K562 (cell line): ENCODE data around the gene PIWIL1. TPM values are rescaled to one million over a fixed set of nuclear protein-coding genes. Genes with fewer than 3 reads are reported as not detected.

Source experiments
- ATAC-seq: fragments of 200-7000 bp; cut with Tn5 transposase; 3 replicates; pipeline ENCODE4 v1.9.1; 2020; ENCODE audit warnings: moderate library complexity
- BruUV-seq: library from RNA; stranded (reverse); fragments of 400-500 nt; replicated peaks from 2 replicates; lab custom pipeline; 2021; lab: Mats Ljungman, UMichigan
- CTCF ChIA-PET: fragments of 300-600 bp; formaldehyde crosslinking; extraction: SDS; loops from one replicate; lab custom pipeline; 2021; ENCODE audit warnings: low intra/inter-chr PET ratio; lab: Yijun Ruan, JAX
- POLR2A ChIA-PET: fragments of 300-600, 350-650 bp; sonication (Branson Sonifier 250); formaldehyde crosslinking; extraction: SDS; loops from one replicate; lab custom pipeline; 2021; ENCODE audit warnings: antibody characterized with exemption, inconsistent platforms; lab: Yijun Ruan, JAX
- DNase-seq, 4 experiments: peaks; one replicate each; pipeline versions ENCODE4 v3.0.0 to v3.0.0-alpha.2; 2011 to 2018; ENCODE audit warnings: low spot score in 3 of 4, mixed read lengths in 3 of 4; ENCODE audit errors: extremely low read depth in 1 of 4
- FAIRE-seq: peaks from 2 replicates; lab custom pipeline; 2011; peaks lifted over from hg19 to GRCh38; lab: Jason Lieb, UNC
- H2AFZ ChIP-seq: 2 replicates; pipeline ENCODE4 v1.6.0; 2011; ENCODE audit warnings: low read depth, low read length, control low read depth, inconsistent platforms
- H3K27ac ChIP-seq: fragments of 200-600 bp; 3 replicates; pipeline ENCODE4 v1.8.0; 2011; ENCODE audit warnings: low read depth, mild to moderate bottlenecking, control low read depth, inconsistent platforms, low read length, moderate library complexity, mixed read lengths; ENCODE audit errors: extremely low read depth
- H3K27me3 ChIP-seq, 2 experiments: fragments of 300-600 bp in 1 of 2; 2 replicates in 1 of 2; 3 replicates in 1 of 2; pipeline versions ENCODE4 v1.6.0 to v1.8.0; 2011; ENCODE audit warnings: inconsistent platforms in 2 of 2, low read length in 2 of 2, mild to moderate bottlenecking in 1 of 2, mixed read lengths in 1 of 2, moderate library complexity in 1 of 2; ENCODE audit not compliant: control insufficient read depth in 2 of 2, insufficient read depth in 2 of 2
- H3K36me3 ChIP-seq: fragments of 300-600 bp; 3 replicates; pipeline ENCODE4 v1.8.0; 2011; ENCODE audit warnings: mild to moderate bottlenecking, low read length, inconsistent platforms; ENCODE audit not compliant: control insufficient read depth, insufficient read depth
- H3K4me1 ChIP-seq, 2 experiments: fragments of 200-600 bp in 1 of 2; replicated peaks in 1 of 2; 2 replicates in 1 of 2; 3 replicates in 1 of 2; pipeline versions ENCODE4 v1.5.1 to v1.8.0; 2011; ENCODE audit warnings: inconsistent platforms in 2 of 2, low read length in 2 of 2, mild to moderate bottlenecking in 1 of 2, mixed read lengths in 1 of 2, moderate library complexity in 1 of 2; ENCODE audit not compliant: control insufficient read depth in 2 of 2, insufficient read depth in 2 of 2
- H3K4me2 ChIP-seq: 2 replicates; pipeline ENCODE4 v1.6.1; 2011; ENCODE audit warnings: low read length, control low read depth, inconsistent platforms, mixed read lengths; ENCODE audit not compliant: insufficient read depth
- H3K4me3 ChIP-seq: fragments of 200-600 bp; sonication (generic), shearing (Covaris generic); 2 replicates; pipeline ENCODE4 v1.5.1; 2016; ENCODE audit warnings: control low read depth, inconsistent platforms
- H3K79me2 ChIP-seq: fragments of 200-600 bp; 3 replicates; pipeline ENCODE4 v1.8.0; 2011; ENCODE audit warnings: low read length, inconsistent platforms; ENCODE audit not compliant: control insufficient read depth, insufficient read depth
- H3K9ac ChIP-seq, 2 experiments: 2 replicates each; pipeline versions ENCODE4 v1.6.0 to v1.6.1; 2011; ENCODE audit warnings: low read depth in 2 of 2, low read length in 2 of 2, control low read depth in 1 of 2, inconsistent platforms in 1 of 2, mild to moderate bottlenecking in 1 of 2, mixed read lengths in 1 of 2; ENCODE audit not compliant: insufficient read depth in 1 of 2
- H3K9me1 ChIP-seq: one replicate; pipeline ENCODE4 v1.6.0; 2011; ENCODE audit warnings: inconsistent platforms, mild to moderate bottlenecking, low read length, moderate library complexity; ENCODE audit not compliant: control insufficient read depth, insufficient read depth
- H3K9me3 ChIP-seq: replicated peaks from 2 replicates; pipeline ENCODE4 v1.5.1; 2011; ENCODE audit warnings: low read depth, low read length, inconsistent platforms; ENCODE audit not compliant: control insufficient read depth, insufficient read depth
- H4K20me1 ChIP-seq: replicated peaks from 2 replicates; pipeline ENCODE4 v1.6.1; 2011; ENCODE audit warnings: low read length, inconsistent platforms, mixed read lengths; ENCODE audit not compliant: control insufficient read depth, insufficient read depth
- ETV6 ChIP-seq, 3 experiments: fragments of 150-350 bp in 1 of 3; sonication (generic) in 1 of 3; formaldehyde crosslinking in 1 of 3; IDR thresholded peaks; 2 replicates each; pipeline versions ENCODE4 v1.6.1 to v1.8.0; 2014 to 2022; ENCODE audit warnings: borderline replicate concordance in 2 of 3, low read depth in 2 of 3, antibody characterized with exemption in 1 of 3, low read length in 1 of 3, mild to moderate bottlenecking in 1 of 3, missing genetic modification reagents in 1 of 3
- MECOM ChIP-seq: fragments of 250-450 bp; sonication (Bioruptor Pico); IDR thresholded peaks from 2 replicates; pipeline ENCODE4 v1.8.0; 2022; ENCODE audit warnings: inconsistent platforms
- NCOA6 ChIP-seq: fragments of 450-650 bp; IDR thresholded peaks from 2 replicates; pipeline ENCODE4 v1.6.1; 2017; ENCODE audit warnings: mild to moderate bottlenecking
- NFE2L1 ChIP-seq: fragments of 450-650 bp; IDR thresholded peaks from 2 replicates; pipeline ENCODE4 v1.6.1; 2016; ENCODE audit warnings: missing genetic modification characterization, low read depth, mild to moderate bottlenecking, missing compliant biosample characterization, moderate library complexity, borderline replicate concordance
- RBM34 ChIP-seq: fragments of 200-400 bp; formaldehyde crosslinking; IDR thresholded peaks from 2 replicates; pipeline ENCODE4 v1.6.1; 2018; ENCODE audit warnings: low read length, borderline replicate concordance; ENCODE audit not compliant: insufficient read depth
- SMARCA5 ChIP-seq: fragments of 450-650 bp; IDR thresholded peaks from 2 replicates; pipeline ENCODE4 v1.6.1; 2016
- SMC3 ChIP-seq: conservative IDR thresholded peaks from 2 replicates; pipeline ENCODE4 v1.6.1; 2011; ENCODE audit warnings: low read depth, low read length, improper control_type of control experiment; ENCODE audit not compliant: insufficient read depth
- SRSF9 ChIP-seq: fragments of 200-400 bp; formaldehyde crosslinking; IDR thresholded peaks from 2 replicates; pipeline ENCODE4 v1.6.1; 2017; ENCODE audit warnings: low read depth, low read length, borderline replicate concordance
- ZNF174 ChIP-seq: fragments of 250-450 bp; sonication (Bioruptor Pico); IDR thresholded peaks from 2 replicates; pipeline ENCODE4 v1.4.0; 2020; ENCODE audit warnings: mild to moderate bottlenecking
- ZNF253 ChIP-seq: fragments of 250-450 bp; sonication (Bioruptor Pico); conservative IDR thresholded peaks from 2 replicates; pipeline ENCODE4 v1.6.1; 2021; ENCODE audit warnings: mild to moderate bottlenecking
- ZNF507 ChIP-seq: conservative IDR thresholded peaks from 2 replicates; pipeline ENCODE4 v1.6.1; 2017; ENCODE audit warnings: missing genetic modification characterization, missing compliant biosample characterization
- ZSCAN29 ChIP-seq: fragments of 450-650 bp; IDR thresholded peaks from 2 replicates; pipeline ENCODE4 v1.6.1; 2017
- WGBS: fragments of 100-300 bp; shearing (Covaris generic); methylation state at CpG from one replicate; pipeline ENCODE4 v1.1.6; 2016; ENCODE audit warnings: low coverage, mixed read lengths; ENCODE audit not compliant: insufficient coverage; ENCODE audit errors: missing lambda C conversion rate; 5-methylcytosine and 5-hydroxymethylcytosine counted together
- in situ Hi-C: fragments of 300-500 bp; cut with MboI; formaldehyde crosslinking; loops from 4 replicates; pipeline ENCODE4 v1.15.0; 2018; ENCODE audit warnings: inconsistent platforms, mixed read lengths
- intact Hi-C: fragments of 100-400 bp; cut with micrococcal nuclease; formaldehyde crosslinking; loops from 2 replicates; pipeline ENCODE4 v1.14.2; 2022
- polyA plus RNA-seq, 8 experiments: library from polyadenylated mRNA; depleted of rRNA in 4 of 8; stranded (reverse) in 5 of 8; unstranded in 3 of 8; fragments of >200 nt; fragmentation: Nextera tagmentation in 2 of 8; fragmentation: Illumina TruSeq in 1 of 8; extraction: Ambion mirVana in 2 of 8; extraction: Trizol in 1 of 8; gene quantifications; 2 replicates each; pipeline versions ENCODE4 v1.2.1 to v1.2.3, GENCODE V29; 2011 to 2014; ENCODE audit warnings: inconsistent platforms in 1 of 8, missing spikeins in 1 of 8
- total RNA-seq, 7 experiments: library from RNA; depleted of rRNA in 6 of 7; stranded (reverse); fragments of >200 nt in 6 of 7; fragmentation: Illumina TruSeq in 2 of 7; extraction: Trizol in 2 of 7; gene quantifications; 2 replicates each; pipeline versions ENCODE4 v1.2.1 to v1.2.3, GENCODE V29; 2011 to 2021; ENCODE audit warnings: low replicate concordance in 1 of 7
- TF ChIP-seq, protein P1 (sequence below): fragments of 250-450 bp; sonication (Bioruptor Pico); IDR thresholded peaks from 2 replicates; pipeline ENCODE4 v1.8.0; 2021; ENCODE audit warnings: borderline replicate concordance, mild to moderate bottlenecking, moderate library complexity; ENCODE audit not compliant: poor library complexity, severe bottlenecking
- TF ChIP-seq, protein P2 (sequence below): fragments of 450-650 bp; IDR thresholded peaks from 2 replicates; pipeline ENCODE4 v1.7.1; 2018; ENCODE audit warnings: mild to moderate bottlenecking, low read depth; ENCODE audit not compliant: partially characterized antibody
- TF ChIP-seq, protein P3 (sequence below): fragments of 250-450 bp; sonication (Bioruptor Pico); IDR thresholded peaks from 2 replicates; pipeline ENCODE4 v1.4.0; 2020; ENCODE audit warnings: borderline replicate concordance
- TF ChIP-seq, protein P4 (sequence below): IDR thresholded peaks from 2 replicates; pipeline ENCODE4 v1.6.1; 2016; ENCODE audit warnings: missing genetic modification characterization, missing compliant biosample characterization

PIWIL1 gene
- total and polyA plus RNA-seq, 9 of the 15 experiments (the other 6 are each of a cell fraction or from before 2014, with no cell fraction given): not detected

DNA sequence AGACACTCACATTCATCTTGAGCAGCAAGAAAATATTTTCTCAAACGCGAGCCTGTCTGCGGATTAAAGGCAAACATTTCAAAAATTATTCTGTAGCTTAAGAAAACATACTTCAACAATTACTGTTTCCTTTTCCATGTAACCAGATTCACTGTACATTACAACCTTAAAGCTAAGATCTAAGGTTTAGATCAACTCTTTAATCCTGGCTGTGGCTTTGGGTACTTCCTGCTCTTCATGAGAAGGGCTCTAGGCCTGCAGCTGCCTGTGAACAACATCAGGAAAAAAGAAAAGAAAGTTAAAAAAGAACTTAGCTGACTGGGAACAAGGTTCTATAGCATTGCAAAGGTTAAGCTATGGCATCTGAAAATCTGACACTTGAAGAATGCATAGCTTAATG, 21.4 kb upstream of the PIWIL1 start (continued):
- TF ChIP-seq, protein P1, sequence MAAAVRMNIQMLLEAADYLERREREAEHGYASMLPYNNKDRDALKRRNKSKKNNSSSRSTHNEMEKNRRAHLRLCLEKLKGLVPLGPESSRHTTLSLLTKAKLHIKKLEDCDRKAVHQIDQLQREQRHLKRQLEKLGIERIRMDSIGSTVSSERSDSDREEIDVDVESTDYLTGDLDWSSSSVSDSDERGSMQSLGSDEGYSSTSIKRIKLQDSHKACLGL (CRISPR knock-in tag): no peak
- TF ChIP-seq, protein P2, sequence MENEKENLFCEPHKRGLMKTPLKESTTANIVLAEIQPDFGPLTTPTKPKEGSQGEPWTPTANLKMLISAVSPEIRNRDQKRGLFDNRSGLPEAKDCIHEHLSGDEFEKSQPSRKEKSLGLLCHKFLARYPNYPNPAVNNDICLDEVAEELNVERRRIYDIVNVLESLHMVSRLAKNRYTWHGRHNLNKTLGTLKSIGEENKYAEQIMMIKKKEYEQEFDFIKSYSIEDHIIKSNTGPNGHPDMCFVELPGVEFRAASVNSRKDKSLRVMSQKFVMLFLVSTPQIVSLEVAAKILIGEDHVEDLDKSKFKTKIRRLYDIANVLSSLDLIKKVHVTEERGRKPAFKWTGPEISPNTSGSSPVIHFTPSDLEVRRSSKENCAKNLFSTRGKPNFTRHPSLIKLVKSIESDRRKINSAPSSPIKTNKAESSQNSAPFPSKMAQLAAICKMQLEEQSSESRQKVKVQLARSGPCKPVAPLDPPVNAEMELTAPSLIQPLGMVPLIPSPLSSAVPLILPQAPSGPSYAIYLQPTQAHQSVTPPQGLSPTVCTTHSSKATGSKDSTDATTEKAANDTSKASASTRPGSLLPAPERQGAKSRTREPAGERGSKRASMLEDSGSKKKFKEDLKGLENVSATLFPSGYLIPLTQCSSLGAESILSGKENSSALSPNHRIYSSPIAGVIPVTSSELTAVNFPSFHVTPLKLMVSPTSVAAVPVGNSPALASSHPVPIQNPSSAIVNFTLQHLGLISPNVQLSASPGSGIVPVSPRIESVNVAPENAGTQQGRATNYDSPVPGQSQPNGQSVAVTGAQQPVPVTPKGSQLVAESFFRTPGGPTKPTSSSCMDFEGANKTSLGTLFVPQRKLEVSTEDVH: no peak
- TF ChIP-seq ZNF253 (CRISPR knock-in tag): no peak
- TF ChIP-seq NFE2L1: no peak

DNA sequence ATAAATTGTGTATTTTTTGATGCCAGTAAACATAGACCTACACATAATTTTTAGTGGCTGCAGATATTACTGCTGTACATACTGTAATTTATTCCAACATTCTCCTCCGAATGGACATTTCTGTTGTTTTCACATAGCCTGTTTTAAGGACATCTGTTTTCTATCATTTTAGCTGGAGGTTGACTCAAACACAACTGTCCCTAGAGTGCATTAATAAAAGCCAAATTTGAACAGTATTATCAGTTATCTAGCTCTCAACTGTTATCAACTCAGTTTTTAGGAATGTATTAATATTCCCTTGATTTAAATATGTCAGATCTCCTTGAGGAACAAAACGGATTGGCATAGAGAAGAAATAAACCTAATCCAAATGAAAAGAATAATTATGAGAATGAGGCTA, 17.2 kb upstream of the PIWIL1 start:
- in situ Hi-C loops (no loop called here), intact Hi-C loops (no loop called here)
- no peak overlapping the region for H3K27ac ChIP-seq
- no peak overlapping the region for H3K4me3 ChIP-seq
- peaks cover 0 to 3% of the 10 kb centered on the region in 2 experiments; a peak in 1 of 5 replicates for H3K27me3 ChIP-seq
- H3K9ac ChIP-seq: no peak overlapping the region
- WGBS: 0% methylated on average over 2 of the region's 2 CpGs
- H3K36me3 ChIP-seq: no peaks in the 10 kb centered on the region
- ChIA-PET POLR2A (no interaction called here), CTCF (no interaction called here)
- H3K9me1 ChIP-seq: no peaks in the 10 kb centered on the region
- ATAC-seq (no peak), DNase-seq (no peak), FAIRE-seq (no peak)
- H4K20me1 ChIP-seq: no peaks in the 10 kb centered on the region
- H3K79me2 ChIP-seq: no peaks in the 10 kb centered on the region
- H2AFZ ChIP-seq: no peak overlapping the region
- no peaks in the 10 kb centered on the region for H3K9me3 ChIP-seq
- BruUV-seq: no TSS peak
- no peaks in the 10 kb centered on the region for H3K4me1 ChIP-seq
- no peak overlapping the region for H3K4me2 ChIP-seq
- TF ChIP-seq, protein P3, sequence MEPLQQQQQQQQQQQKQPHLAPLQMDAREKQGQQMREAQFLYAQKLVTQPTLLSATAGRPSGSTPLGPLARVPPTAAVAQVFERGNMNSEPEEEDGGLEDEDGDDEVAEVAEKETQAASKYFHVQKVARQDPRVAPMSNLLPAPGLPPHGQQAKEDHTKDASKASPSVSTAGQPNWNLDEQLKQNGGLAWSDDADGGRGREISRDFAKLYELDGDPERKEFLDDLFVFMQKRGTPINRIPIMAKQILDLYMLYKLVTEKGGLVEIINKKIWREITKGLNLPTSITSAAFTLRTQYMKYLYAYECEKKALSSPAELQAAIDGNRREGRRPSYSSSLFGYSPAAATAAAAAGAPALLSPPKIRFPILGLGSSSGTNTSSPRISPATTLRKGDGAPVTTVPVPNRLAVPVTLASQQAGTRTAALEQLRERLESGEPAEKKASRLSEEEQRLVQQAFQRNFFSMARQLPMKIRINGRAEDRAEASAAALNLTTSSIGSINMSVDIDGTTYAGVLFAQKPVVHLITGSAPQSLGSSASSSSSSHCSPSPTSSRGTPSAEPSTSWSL (CRISPR knock-in tag): no peak
- TF ChIP-seq SMARCA5: no peak
- no peak for TF ChIP-seq NCOA6
- TF ChIP-seq ZNF507: no peak
- TF ChIP-seq RBM34: no peak
- no peak for TF ChIP-seq MECOM
- TF ChIP-seq ETV6 (IDR thresholded peaks at IDR 0.05; ENCODE audit: borderline replicate concordance in 1 of 2, low read depth in 2 of 2, low read length in 1 of 2): no peak
- TF ChIP-seq ETV6 (CRISPR knock-in tag; IDR thresholded peaks at IDR 0.05; ENCODE audit: borderline replicate concordance): no peak
- TF ChIP-seq ZSCAN29: no peak
- no peak for TF ChIP-seq SMC3
- TF ChIP-seq, protein P4, sequence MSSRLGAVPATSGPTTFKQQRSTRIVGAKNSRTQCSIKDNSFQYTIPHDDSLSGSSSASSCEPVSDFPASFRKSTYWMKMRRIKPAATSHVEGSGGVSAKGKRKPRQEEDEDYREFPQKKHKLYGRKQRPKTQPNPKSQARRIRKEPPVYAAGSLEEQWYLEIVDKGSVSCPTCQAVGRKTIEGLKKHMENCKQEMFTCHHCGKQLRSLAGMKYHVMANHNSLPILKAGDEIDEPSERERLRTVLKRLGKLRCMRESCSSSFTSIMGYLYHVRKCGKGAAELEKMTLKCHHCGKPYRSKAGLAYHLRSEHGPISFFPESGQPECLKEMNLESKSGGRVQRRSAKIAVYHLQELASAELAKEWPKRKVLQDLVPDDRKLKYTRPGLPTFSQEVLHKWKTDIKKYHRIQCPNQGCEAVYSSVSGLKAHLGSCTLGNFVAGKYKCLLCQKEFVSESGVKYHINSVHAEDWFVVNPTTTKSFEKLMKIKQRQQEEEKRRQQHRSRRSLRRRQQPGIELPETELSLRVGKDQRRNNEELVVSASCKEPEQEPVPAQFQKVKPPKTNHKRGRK (tag): no peak
- no peak for TF ChIP-seq ZNF174 (CRISPR knock-in tag)
- no peak for TF ChIP-seq SRSF9
